WTC11 (cell line): ENCODE results near the gene WBP2.

Source experiments
- MLX ChIP-seq: sonication (generic); formaldehyde crosslinking; IDR thresholded peaks from 2 replicates; pipeline ENCODE4 v1.8.1; 2023; ENCODE audit warnings: mild to moderate bottlenecking, missing genetic modification reagents, moderate library complexity
- ZNF232 ChIP-seq: sonication (generic); formaldehyde crosslinking; IDR thresholded peaks from 2 replicates; pipeline ENCODE4 v1.8.0; 2022; ENCODE audit warnings: mild to moderate bottlenecking, missing genetic modification reagents
- TF ChIP-seq, protein P1 (sequence below): fragments of 200-600 bp; IDR thresholded peaks from 2 replicates; pipeline ENCODE4 v1.8.0; 2022; ENCODE audit warnings: antibody characterized with exemption
- TF ChIP-seq, protein P2 (sequence below): fragments of 250-450 bp; sonication (Bioruptor Pico); IDR thresholded peaks from 2 replicates; pipeline ENCODE4 v1.8.0; 2021; ENCODE audit warnings: mild to moderate bottlenecking
- TF ChIP-seq, protein P3 (sequence below): sonication (generic); formaldehyde crosslinking; IDR thresholded peaks from 2 replicates; pipeline ENCODE4 v1.8.1; 2023; ENCODE audit warnings: mild to moderate bottlenecking, missing genetic modification reagents
- TF ChIP-seq, protein P4 (sequence below): sonication (generic); formaldehyde crosslinking; IDR thresholded peaks from 2 replicates; pipeline ENCODE4 v1.8.1; 2022; ENCODE audit warnings: low read depth, missing genetic modification reagents, borderline replicate concordance

- TF ChIP-seq, protein P1, sequence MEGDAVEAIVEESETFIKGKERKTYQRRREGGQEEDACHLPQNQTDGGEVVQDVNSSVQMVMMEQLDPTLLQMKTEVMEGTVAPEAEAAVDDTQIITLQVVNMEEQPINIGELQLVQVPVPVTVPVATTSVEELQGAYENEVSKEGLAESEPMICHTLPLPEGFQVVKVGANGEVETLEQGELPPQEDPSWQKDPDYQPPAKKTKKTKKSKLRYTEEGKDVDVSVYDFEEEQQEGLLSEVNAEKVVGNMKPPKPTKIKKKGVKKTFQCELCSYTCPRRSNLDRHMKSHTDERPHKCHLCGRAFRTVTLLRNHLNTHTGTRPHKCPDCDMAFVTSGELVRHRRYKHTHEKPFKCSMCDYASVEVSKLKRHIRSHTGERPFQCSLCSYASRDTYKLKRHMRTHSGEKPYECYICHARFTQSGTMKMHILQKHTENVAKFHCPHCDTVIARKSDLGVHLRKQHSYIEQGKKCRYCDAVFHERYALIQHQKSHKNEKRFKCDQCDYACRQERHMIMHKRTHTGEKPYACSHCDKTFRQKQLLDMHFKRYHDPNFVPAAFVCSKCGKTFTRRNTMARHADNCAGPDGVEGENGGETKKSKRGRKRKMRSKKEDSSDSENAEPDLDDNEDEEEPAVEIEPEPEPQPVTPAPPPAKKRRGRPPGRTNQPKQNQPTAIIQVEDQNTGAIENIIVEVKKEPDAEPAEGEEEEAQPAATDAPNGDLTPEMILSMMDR, result no peak
- TF ChIP-seq, protein P2, sequence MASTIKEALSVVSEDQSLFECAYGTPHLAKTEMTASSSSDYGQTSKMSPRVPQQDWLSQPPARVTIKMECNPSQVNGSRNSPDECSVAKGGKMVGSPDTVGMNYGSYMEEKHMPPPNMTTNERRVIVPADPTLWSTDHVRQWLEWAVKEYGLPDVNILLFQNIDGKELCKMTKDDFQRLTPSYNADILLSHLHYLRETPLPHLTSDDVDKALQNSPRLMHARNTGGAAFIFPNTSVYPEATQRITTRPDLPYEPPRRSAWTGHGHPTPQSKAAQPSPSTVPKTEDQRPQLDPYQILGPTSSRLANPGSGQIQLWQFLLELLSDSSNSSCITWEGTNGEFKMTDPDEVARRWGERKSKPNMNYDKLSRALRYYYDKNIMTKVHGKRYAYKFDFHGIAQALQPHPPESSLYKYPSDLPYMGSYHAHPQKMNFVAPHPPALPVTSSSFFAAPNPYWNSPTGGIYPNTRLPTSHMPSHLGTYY, result no peak
- TF ChIP-seq ZNF232 (CRISPR knock-in tag), result no peak
- no peak for TF ChIP-seq MLX (CRISPR knock-in tag)
- TF ChIP-seq, protein P3, sequence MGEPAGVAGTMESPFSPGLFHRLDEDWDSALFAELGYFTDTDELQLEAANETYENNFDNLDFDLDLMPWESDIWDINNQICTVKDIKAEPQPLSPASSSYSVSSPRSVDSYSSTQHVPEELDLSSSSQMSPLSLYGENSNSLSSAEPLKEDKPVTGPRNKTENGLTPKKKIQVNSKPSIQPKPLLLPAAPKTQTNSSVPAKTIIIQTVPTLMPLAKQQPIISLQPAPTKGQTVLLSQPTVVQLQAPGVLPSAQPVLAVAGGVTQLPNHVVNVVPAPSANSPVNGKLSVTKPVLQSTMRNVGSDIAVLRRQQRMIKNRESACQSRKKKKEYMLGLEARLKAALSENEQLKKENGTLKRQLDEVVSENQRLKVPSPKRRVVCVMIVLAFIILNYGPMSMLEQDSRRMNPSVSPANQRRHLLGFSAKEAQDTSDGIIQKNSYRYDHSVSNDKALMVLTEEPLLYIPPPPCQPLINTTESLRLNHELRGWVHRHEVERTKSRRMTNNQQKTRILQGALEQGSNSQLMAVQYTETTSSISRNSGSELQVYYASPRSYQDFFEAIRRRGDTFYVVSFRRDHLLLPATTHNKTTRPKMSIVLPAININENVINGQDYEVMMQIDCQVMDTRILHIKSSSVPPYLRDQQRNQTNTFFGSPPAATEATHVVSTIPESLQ, result no peak
- TF ChIP-seq, protein P4, sequence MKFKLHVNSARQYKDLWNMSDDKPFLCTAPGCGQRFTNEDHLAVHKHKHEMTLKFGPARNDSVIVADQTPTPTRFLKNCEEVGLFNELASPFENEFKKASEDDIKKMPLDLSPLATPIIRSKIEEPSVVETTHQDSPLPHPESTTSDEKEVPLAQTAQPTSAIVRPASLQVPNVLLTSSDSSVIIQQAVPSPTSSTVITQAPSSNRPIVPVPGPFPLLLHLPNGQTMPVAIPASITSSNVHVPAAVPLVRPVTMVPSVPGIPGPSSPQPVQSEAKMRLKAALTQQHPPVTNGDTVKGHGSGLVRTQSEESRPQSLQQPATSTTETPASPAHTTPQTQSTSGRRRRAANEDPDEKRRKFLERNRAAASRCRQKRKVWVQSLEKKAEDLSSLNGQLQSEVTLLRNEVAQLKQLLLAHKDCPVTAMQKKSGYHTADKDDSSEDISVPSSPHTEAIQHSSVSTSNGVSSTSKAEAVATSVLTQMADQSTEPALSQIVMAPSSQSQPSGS (CRISPR knock-in tag), result no peak
Measured at GRCh38 chr17:75843577-75844529, 11.3 kb downstream of the WBP2 start, which contains the start of gene UNC13D.
